ENCODE measurements around the gene ARHGAP23.

GRCh38 chr17:38557396-38557795, 129.1 kb downstream of the ARHGAP23 start:
- TF ChIP-seq, protein P1, sequence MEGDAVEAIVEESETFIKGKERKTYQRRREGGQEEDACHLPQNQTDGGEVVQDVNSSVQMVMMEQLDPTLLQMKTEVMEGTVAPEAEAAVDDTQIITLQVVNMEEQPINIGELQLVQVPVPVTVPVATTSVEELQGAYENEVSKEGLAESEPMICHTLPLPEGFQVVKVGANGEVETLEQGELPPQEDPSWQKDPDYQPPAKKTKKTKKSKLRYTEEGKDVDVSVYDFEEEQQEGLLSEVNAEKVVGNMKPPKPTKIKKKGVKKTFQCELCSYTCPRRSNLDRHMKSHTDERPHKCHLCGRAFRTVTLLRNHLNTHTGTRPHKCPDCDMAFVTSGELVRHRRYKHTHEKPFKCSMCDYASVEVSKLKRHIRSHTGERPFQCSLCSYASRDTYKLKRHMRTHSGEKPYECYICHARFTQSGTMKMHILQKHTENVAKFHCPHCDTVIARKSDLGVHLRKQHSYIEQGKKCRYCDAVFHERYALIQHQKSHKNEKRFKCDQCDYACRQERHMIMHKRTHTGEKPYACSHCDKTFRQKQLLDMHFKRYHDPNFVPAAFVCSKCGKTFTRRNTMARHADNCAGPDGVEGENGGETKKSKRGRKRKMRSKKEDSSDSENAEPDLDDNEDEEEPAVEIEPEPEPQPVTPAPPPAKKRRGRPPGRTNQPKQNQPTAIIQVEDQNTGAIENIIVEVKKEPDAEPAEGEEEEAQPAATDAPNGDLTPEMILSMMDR (IDR thresholded peaks at IDR 0.05), result no peak
- TF ChIP-seq POLR2A (IDR thresholded peaks at IDR 0.05), result no peak
